ENCODE data around the gene RSRC1. TPM values are rescaled to one million over a fixed set of nuclear protein-coding genes. Genes with fewer than 3 reads are reported as not detected.

The RSRC1 gene
- total and polyA plus RNA-seq, 2 of the 8 experiments (the other 6 are each of a cell fraction or from before 2014, with no cell fraction given) = 2.0 to 27.9 TPM

- Histone ChIP-seq H4K8ac (ENCODE audit: extremely low read depth, insufficient read depth, low read length) (no peak overlapping the region), H2BK120ac (replicated peaks; ENCODE audit: low read depth, low read length) (no peak overlapping the region), H3K79me2 (ENCODE audit: control insufficient read depth in 1 of 2, insufficient read depth in 2 of 2, low read length in 2 of 2) (no peaks in the 10 kb centered on the region), H2BK12ac (ENCODE audit: low read depth, low read length) (no peak overlapping the region), H3K23me2 (ENCODE audit: low read depth, low read length) (no peaks in the 10 kb centered on the region), H4K91ac (replicated peaks; ENCODE audit: insufficient read length, low read length) (no peak overlapping the region), H3K4me2 (ENCODE audit: insufficient read depth in 1 of 2, low read depth in 2 of 2, low read length in 2 of 2) (no peak overlapping the region), H3K9me3 (ENCODE audit: insufficient read depth in 2 of 2, low read depth in 1 of 2, low read length in 1 of 2) (no peaks in the 10 kb centered on the region), H2BK20ac (ENCODE audit: low read length) (no peak overlapping the region), H3K18ac (ENCODE audit: extremely low read depth, low read length) (no peak overlapping the region), H3K79me1 (ENCODE audit: low read depth, low read length) (no peaks in the 10 kb centered on the region), H3K9ac (replicated peaks in 1 of 4; ENCODE audit: extremely low read depth in 1 of 4, low read depth in 3 of 4, low read length in 3 of 4) (no peak overlapping the region), H2AK5ac (ENCODE audit: low read depth, low read length) (no peak overlapping the region), H3K23ac (ENCODE audit: insufficient read length) (no peak overlapping the region), H2BK15ac (ENCODE audit: low read length) (no peak overlapping the region), H2BK5ac (ENCODE audit: low read depth, low read length) (no peak overlapping the region), H3K4me1 (replicated peaks in 1 of 4; ENCODE audit: control insufficient read depth in 3 of 4, insufficient read depth in 4 of 4, low read length in 3 of 4) (no peaks in the 10 kb centered on the region), H3K56ac (replicated peaks; ENCODE audit: insufficient read length, low read depth, low read length) (no peak overlapping the region), H3K4me3 (ENCODE audit: extremely low read depth in 1 of 4, insufficient read depth in 2 of 4, low read depth in 3 of 4, low read length in 4 of 4) (no peak overlapping the region), H3K36me3 (ENCODE audit: control insufficient read depth in 2 of 4, insufficient read depth in 4 of 4, low read length in 3 of 4) (no peaks in the 10 kb centered on the region), H3K14ac (ENCODE audit: insufficient read length) (no peak overlapping the region), H3K27me3 (replicated peaks in 1 of 4; ENCODE audit: control insufficient read depth in 3 of 4, extremely low read depth in 1 of 4, insufficient read depth in 3 of 4, low read length in 3 of 4) (no peaks in the 10 kb centered on the region; a peak in 1 of 7 replicates), H2AFZ (ENCODE audit: low read length) (no peak overlapping the region), H4K5ac (ENCODE audit: insufficient read length, low read depth, low read length) (no peak overlapping the region), H3K4ac (replicated peaks; ENCODE audit: insufficient read length, low read depth, low read length) (no peak overlapping the region), H3K27ac (ENCODE audit: low read depth, low read length) (no peak overlapping the region), H4K20me1 (replicated peaks in 1 of 2; ENCODE audit: control insufficient read depth in 1 of 2, insufficient read depth in 2 of 2, low read length in 2 of 2) (no peaks in the 10 kb centered on the region)
- no peak for DNase-seq (ENCODE audit: low read depth in 1 of 2, low spot score in 2 of 2)
- FAIRE-seq = no peak
- CTCF ChIA-PET (ENCODE audit: partially characterized antibody) = interaction anchor here (1.0 to 1.2 kb wide), 2 partner anchors 106 to 573 kb away, joined by 3 read pairs; no protein-coding TSS in a partner anchor
- TF ChIP-seq SP4 (IDR thresholded peaks at IDR 0.05; ENCODE audit: low read length) (no peak), ASH2L (IDR thresholded peaks at IDR 0.05; ENCODE audit: low read length) (no peak), RAD21 (IDR thresholded peaks at IDR 0.05 in 1 of 2, conservative IDR thresholded peaks at IDR 0.05 in 1 of 2; ENCODE audit: low read depth in 2 of 2, low read length in 2 of 2) (no peak), CEBPB (IDR thresholded peaks at IDR 0.05; ENCODE audit: low read depth, low read length) (no peak), CHD2 (IDR thresholded peaks at IDR 0.05; ENCODE audit: low read length) (no peak)
- POLR2A ChIA-PET (ENCODE audit: partially characterized antibody) = no interaction called here
Measured at GRCh38 chr3:158486200-158486599, 376.3 kb downstream of the RSRC1 start.

Data from H1 (cell line).